NCI-H446 treated with DMSO at 0.1 percent for 48 hours (cell line): ENCODE data around the gene ZNF37A.
A peak's percentile ranks its signal among the peaks of the same experiment; 100 is the strongest.
"Not testable (repeated sequence)": the region's sequence is repeated elsewhere in the genome, so short reads cannot be mapped to it uniquely, and the experiment has no call there.

Experiments
- DNase-seq: peaks from one replicate; lab custom pipeline; 2025; lab: John Stamatoyannopoulos, UW

ZNF37A gene

GRCh38 chr10:38150891-38151463, 56.8 kb downstream of the ZNF37A start:
- not testable (repeated sequence) for DNase-seq

DNA sequence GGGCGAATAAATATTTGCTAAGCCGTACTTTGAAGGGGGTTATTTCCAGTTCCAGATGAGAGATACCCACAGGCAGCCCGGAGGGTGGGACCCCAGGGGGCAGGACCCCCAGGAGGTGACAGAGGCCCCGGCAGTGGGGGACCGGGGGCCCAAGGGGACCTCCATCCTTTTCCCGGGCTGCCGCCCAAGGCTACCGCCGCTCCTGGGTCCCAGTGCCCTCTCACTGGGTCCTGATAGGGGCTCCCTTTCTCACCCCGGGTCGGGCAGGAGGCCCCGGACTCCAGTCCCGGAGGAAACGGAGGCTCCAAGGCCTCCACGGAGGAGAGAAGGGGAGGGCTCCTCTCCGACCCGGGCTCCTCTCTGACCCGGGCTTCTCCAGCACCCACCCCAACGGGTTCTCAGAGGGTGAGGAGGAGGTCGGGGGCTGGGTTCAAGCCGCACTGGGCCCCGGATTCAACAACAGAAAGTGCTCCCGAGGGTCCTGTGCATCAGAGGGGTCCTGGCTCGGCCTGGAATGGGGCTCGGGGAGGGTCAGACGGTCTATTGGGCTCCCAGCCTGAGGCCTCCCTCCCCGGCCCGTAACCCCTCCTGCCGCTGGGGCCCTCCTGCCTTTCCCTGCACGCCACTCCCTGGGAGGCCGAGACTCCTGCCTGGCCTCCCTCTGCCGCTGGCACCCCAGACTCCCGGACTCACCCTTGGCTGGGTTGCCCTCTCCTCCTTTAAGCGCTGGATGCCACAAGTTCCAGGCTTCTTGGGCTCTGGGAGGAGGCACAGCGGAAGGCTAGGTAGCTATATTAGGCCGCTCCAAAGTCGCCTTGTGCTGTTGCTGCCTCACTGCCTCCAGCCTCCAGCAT, 62.5 kb downstream of the ZNF37A start:
- DNase-seq: no peak

- DNase-seq: peak; percentile 39
These were observed 63.1 kb downstream of the ZNF37A start for GRCh38 chr10:38157270-38157685.

DNA sequence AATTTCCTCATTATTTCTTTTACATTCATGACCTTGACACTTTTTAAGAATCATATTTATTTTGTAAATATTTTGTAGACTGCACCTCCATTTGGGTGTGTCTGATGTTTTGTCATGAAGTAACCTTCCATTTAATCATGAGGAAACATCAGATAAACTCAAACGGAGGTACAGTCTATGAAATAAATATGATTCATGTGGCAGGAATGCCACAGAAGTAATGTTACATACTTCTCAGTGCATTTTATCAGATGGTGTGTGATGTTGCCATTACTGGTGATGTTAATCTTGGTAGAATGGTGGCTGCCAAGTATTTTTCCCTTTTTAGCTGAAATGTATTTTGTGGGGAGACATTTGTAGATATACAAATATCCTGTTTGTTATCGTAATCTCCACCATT, 64.9 kb downstream of the ZNF37A start:
- DNase-seq: no peak

GRCh38 chr10:38163617-38164016, 69.5 kb downstream of the ZNF37A start:
- no peak for DNase-seq

DNA sequence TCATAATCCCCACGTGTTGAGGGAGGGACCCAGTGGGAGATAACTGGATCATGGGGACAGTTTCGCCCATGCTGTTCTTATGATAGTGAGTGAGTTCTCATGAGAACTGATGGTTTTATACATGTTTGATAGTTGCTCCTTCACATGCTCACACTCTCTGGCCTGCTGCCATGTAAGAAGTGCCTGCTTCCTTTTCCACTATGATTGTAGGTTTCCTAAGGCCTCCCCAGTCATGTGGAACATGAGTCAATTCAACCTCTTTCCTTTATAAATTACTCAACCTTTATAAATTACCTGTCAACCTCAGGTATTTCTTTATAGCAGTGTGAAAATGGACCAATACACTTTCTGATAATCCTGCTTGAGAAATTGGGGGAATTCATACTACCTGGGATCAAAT, 80.2 kb downstream of the ZNF37A start:
- no peak for DNase-seq

DNA sequence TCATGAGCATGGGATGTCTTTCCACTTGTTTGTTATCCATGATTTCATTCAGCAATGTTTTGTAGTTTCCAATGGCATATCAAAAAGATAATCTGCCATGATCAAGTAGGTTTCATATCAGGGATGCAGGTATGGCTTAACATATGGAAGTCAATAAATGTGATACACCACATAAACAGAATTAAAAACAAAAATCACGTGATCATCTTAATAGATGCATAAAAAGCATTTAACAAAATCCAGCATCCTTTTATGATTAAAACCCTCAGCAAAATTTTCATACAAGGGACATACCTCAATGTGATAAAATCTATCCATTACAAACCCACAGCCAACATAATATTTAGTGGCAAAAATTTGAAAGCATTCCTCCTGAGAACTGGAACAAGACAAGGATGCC, 90.3 kb downstream of the ZNF37A start:
- no peak for DNase-seq
